GM13976 (cell line): Measurements from ENCODE around the gene FBXO34.
"Not testable (repeated sequence)": the region's sequence is repeated elsewhere in the genome, so short reads cannot be mapped to it uniquely, and the experiment has no call there.

Experiments used
- DNase-seq: peaks from one replicate; pipeline ENCODE4 v3.0.0; 2012; ENCODE audit warnings: low spot score
- CTCF ChIP-seq: IDR thresholded peaks from 2 replicates; pipeline ENCODE4 v1.5.1; 2012; ENCODE audit warnings: borderline replicate concordance, mild to moderate bottlenecking; ENCODE audit not compliant: insufficient read depth; ENCODE audit errors: extremely low read depth, missing control alignments, control extremely low read depth
- in situ Hi-C: fragments of 300-500 bp; cut with MboI; formaldehyde crosslinking; loops from one replicate; pipeline ENCODE4 v1.12.0; 2022; ENCODE audit warnings: low sequenced_read_pairs, mixed read lengths, inconsistent platforms; ENCODE audit not compliant: unreplicated experiment

Gene FBXO34

GRCh38 chr14:55381561-55381960, 110.3 kb downstream of the FBXO34 start:
- no peak for TF ChIP-seq CTCF
- in situ Hi-C loops = no loop called here
- no peak for DNase-seq

- DNase-seq = no peak
- no peak for TF ChIP-seq CTCF
- in situ Hi-C loops = no loop called here
Observed at GRCh38 chr14:55382483-55382882, 111.3 kb downstream of the FBXO34 start.

- DNase-seq, in situ Hi-C loops: not testable (repeated sequence)
Observed at GRCh38 chr14:55383056-55383466, 111.8 kb downstream of the FBXO34 start.

GRCh38 chr14:55383541-55384140, 112.4 kb downstream of the FBXO34 start:
- in situ Hi-C loops = no loop called here
- no peak for DNase-seq
- TF ChIP-seq CTCF = no peak

- no peak for TF ChIP-seq CTCF
- in situ Hi-C loops = no loop called here
- no peak for DNase-seq
Observed at GRCh38 chr14:55384536-55384935, 113.3 kb downstream of the FBXO34 start.

- in situ Hi-C loops = no loop called here
- DNase-seq = no peak
- no peak for TF ChIP-seq CTCF
Observed at GRCh38 chr14:55386037-55386808, 115.0 kb downstream of the FBXO34 start.

- no peak for DNase-seq
- in situ Hi-C loops = no loop called here
- TF ChIP-seq CTCF = no peak
Observed at GRCh38 chr14:55387121-55387520, 115.9 kb downstream of the FBXO34 start.
